Heart left ventricle (tissue), 13 donors: Measurements from ENCODE around the gene DOCK9.

Source experiments
- POLR2A ChIP-seq, 2 donors: fragments of 450-650 bp; IDR thresholded peaks; one replicate each; pipeline ENCODE4 v1.6.1; 2017; ENCODE audit warnings: antibody characterized with exemption in 2 of 2, mild to moderate bottlenecking in 2 of 2, moderate library complexity in 2 of 2
- TF ChIP-seq, protein P1 (sequence below), 12 donors: fragments of 200-600 bp; sonication (generic) in 4 of 12; IDR thresholded peaks; one replicate each; pipeline versions ENCODE4 v1.5.0 to v1.8.0; 2018 to 2022; ENCODE audit warnings: antibody characterized with exemption in 12 of 12, mild to moderate bottlenecking in 5 of 12
- donor health status: ischemic (EF 13 %, LVEDD 7.1; RV severe dilation, severe dysfunction).
- donor health status: DM: no; HTN: yes; CAD: no.
- donor health status: DM: no; HTN: no; CAD: no.
- donor health status: ischemic (EF 25% LVEDD 6.9; RV normal size, moderate dysfunction).
- donor health status: ischemic (EF 25% LVEDD 5.7; RV mildly dilated, moderate dysfunction).
- donor health status: ischemic (EF 35%, LVEDD 5.7; RV mildly dilated, moderate dysfunction).
- donor health status: nonischemic (EF 11% LVEDD 7.7; RV severe dilation, severe dysfunction).
- donor health status: DM: yes; HTN: yes; CAD: no.
- donor health status: PGD.
- donor health status: ischemic (EF 29% LVEDD 5.4; RV normal size, mild dysfunction).
- donor health status: nonischemic (EF 23%, LVEDD 6.1; RV moderate dilation, normal function).

DNA sequence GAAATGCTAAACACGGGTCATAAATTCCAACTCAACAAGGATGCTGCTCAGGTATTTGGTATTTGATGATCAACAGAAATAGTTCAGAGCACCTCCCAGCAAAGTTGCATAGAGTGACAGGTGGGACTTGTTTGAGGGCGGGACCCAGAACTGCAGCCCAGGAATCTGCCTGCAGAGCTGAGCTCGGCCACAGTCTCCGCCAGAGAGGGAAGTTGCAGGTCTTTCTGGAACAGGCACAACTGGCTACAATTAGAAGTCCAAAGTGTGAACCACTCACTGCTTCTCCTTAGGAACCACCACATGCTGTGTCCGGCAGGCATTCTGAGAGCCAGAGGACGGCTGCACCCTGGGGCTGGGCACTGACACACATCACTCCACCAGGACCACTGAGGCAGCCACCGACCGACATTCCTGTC is 226.5 kb downstream of the DOCK9 start:
- TF ChIP-seq, protein P1, sequence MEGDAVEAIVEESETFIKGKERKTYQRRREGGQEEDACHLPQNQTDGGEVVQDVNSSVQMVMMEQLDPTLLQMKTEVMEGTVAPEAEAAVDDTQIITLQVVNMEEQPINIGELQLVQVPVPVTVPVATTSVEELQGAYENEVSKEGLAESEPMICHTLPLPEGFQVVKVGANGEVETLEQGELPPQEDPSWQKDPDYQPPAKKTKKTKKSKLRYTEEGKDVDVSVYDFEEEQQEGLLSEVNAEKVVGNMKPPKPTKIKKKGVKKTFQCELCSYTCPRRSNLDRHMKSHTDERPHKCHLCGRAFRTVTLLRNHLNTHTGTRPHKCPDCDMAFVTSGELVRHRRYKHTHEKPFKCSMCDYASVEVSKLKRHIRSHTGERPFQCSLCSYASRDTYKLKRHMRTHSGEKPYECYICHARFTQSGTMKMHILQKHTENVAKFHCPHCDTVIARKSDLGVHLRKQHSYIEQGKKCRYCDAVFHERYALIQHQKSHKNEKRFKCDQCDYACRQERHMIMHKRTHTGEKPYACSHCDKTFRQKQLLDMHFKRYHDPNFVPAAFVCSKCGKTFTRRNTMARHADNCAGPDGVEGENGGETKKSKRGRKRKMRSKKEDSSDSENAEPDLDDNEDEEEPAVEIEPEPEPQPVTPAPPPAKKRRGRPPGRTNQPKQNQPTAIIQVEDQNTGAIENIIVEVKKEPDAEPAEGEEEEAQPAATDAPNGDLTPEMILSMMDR (IDR thresholded peaks at IDR 0.05), result no peak
- no peak for TF ChIP-seq POLR2A (IDR thresholded peaks at IDR 0.05)
